ENCODE results near the gene PPARG. TPM values are rescaled to one million over a fixed set of nuclear protein-coding genes. Genes with fewer than 3 reads are reported as not detected.

The PPARG gene
- total RNA-seq (7.5 TPM), polyA plus RNA-seq (ENCODE audit: insufficient read depth in 1 of 8, insufficient read length in 8 of 8, low replicate concordance in 1 of 8) (1 to 10 TPM; 2.0 to 6.2 (median 3.5) TPM)
- long read RNA-seq, donor 1, result 0 reads
- long read RNA-seq, donor 2, partial matches to known transcripts, result 0 of 1 reads
- long read RNA-seq, donor 2, other reads (novel, unspliced or antisense), result 0 of 1 reads
- long read RNA-seq, donor 3, result 0 reads
- long read RNA-seq, donor 4, partial matches to known transcripts, result 0 of 4 reads
- long read RNA-seq, donor 4, other reads (novel, unspliced or antisense), result 0 of 4 reads
- long read RNA-seq, donor 5, partial matches to known transcripts, result 0 of 4 reads
- long read RNA-seq, donor 5, other reads (novel, unspliced or antisense), result 0 of 4 reads
- long read RNA-seq, donor 6, result 0 reads
- long read RNA-seq, donor 7, partial matches to known transcripts, result 0 of 1 reads
- long read RNA-seq, donor 7, other reads (novel, unspliced or antisense), result 0 of 1 reads
- long read RNA-seq, donor 8, partial matches to known transcripts, result 0 of 2 reads
- long read RNA-seq, donor 8, other reads (novel, unspliced or antisense), result 0 of 2 reads
- long read RNA-seq, donor 9, partial matches to known transcripts, result 0 of 2 reads
- long read RNA-seq, donor 9, other reads (novel, unspliced or antisense), result 0 of 2 reads
- long read RNA-seq, donor 10, partial matches to known transcripts, result 0 of 2 reads
- long read RNA-seq, donor 10, other reads (novel, unspliced or antisense), result 0 of 2 reads
- long read RNA-seq, donor 11, partial matches to known transcripts, result 0 of 2 reads
- long read RNA-seq, donor 11, other reads (novel, unspliced or antisense), result 0 of 2 reads

- H3K27me3 ChIP-seq (ENCODE audit: control insufficient read depth, insufficient read depth, low read length), result peaks cover 36% of the 10 kb centered on the region
- H3K9me3 ChIP-seq (replicated peaks; ENCODE audit: control insufficient read depth, low read depth, low read length), result peaks cover 3% of the 10 kb centered on the region
- H3K36me3 ChIP-seq (ENCODE audit: control insufficient read depth, insufficient read depth, low read length), result no peaks in the 10 kb centered on the region
- H3K4me1 ChIP-seq (ENCODE audit: control insufficient read depth, insufficient read depth, low read length), result no peaks in the 10 kb centered on the region
- H3K27ac ChIP-seq (ENCODE audit: low read length), result no peak within 1 kb of the TSS
- DNase-seq, result peak; percentile 14
- 1% methylated on average over 85 of the region's 87 CpGs for WGBS (ENCODE audit: insufficient coverage)
- H3K4me3 ChIP-seq (ENCODE audit: low read length), result peak within 1 kb of the TSS; percentile 31
Observed at GRCh38 chr3:12288182-12289129, at the start of gene PPARG. TSS of gene PPARG (plus strand) at chr3:12289070. CDS start at chr3:12379712, 90,642 bp downstream.

GRCh38 chr3:12239301-12239700 lies 49.6 kb upstream of the PPARG start:
- WGBS (ENCODE audit: insufficient coverage), result 46% methylated on average over 4 of the region's 5 CpGs
- no peak overlapping the region for H3K4me3 ChIP-seq (ENCODE audit: low read length)
- H3K9me3 ChIP-seq (replicated peaks; ENCODE audit: control insufficient read depth, low read depth, low read length), result no peaks in the 10 kb centered on the region
- no peaks in the 10 kb centered on the region for H3K4me1 ChIP-seq (ENCODE audit: control insufficient read depth, insufficient read depth, low read length)
- no peak for DNase-seq
- no peaks in the 10 kb centered on the region for H3K27me3 ChIP-seq (ENCODE audit: control insufficient read depth, insufficient read depth, low read length)
- H3K36me3 ChIP-seq (ENCODE audit: control insufficient read depth, insufficient read depth, low read length), result no peaks in the 10 kb centered on the region
- no peak overlapping the region for H3K27ac ChIP-seq (ENCODE audit: low read length)

GRCh38 chr3:12242772-12243171 lies 46.1 kb upstream of the PPARG start:
- no peaks in the 10 kb centered on the region for H3K27me3 ChIP-seq (ENCODE audit: control insufficient read depth, insufficient read depth, low read length)
- no peaks in the 10 kb centered on the region for H3K36me3 ChIP-seq (ENCODE audit: control insufficient read depth, insufficient read depth, low read length)
- no peaks in the 10 kb centered on the region for H3K9me3 ChIP-seq (replicated peaks; ENCODE audit: control insufficient read depth, low read depth, low read length)
- H3K4me1 ChIP-seq (ENCODE audit: control insufficient read depth, insufficient read depth, low read length), result no peaks in the 10 kb centered on the region
- H3K27ac ChIP-seq (ENCODE audit: low read length), result no peak overlapping the region
- H3K4me3 ChIP-seq (ENCODE audit: low read length), result no peak overlapping the region
- DNase-seq, result no peak
- 88% methylated on average over 2 of the region's 2 CpGs for WGBS (ENCODE audit: insufficient coverage)

GRCh38 chr3:12246497-12247163 lies 42.2 kb upstream of the PPARG start:
- Histone ChIP-seq H3K36me3 (ENCODE audit: control insufficient read depth, insufficient read depth, low read length) (no peaks in the 10 kb centered on the region), H3K27ac (ENCODE audit: low read length) (no peak overlapping the region), H3K4me1 (ENCODE audit: control insufficient read depth, insufficient read depth, low read length) (no peaks in the 10 kb centered on the region), H3K4me3 (ENCODE audit: low read length) (no peak overlapping the region), H3K9me3 (replicated peaks; ENCODE audit: control insufficient read depth, low read depth, low read length) (peaks cover 4% of the 10 kb centered on the region), H3K27me3 (ENCODE audit: control insufficient read depth, insufficient read depth, low read length) (no peaks in the 10 kb centered on the region)
- 50% methylated on average over 2 of the region's 6 CpGs for WGBS (ENCODE audit: insufficient coverage)
- DNase-seq, result no peak

- H3K4me3 ChIP-seq (ENCODE audit: low read length), result no peak overlapping the region
- no peaks in the 10 kb centered on the region for H3K27me3 ChIP-seq (ENCODE audit: control insufficient read depth, insufficient read depth, low read length)
- H3K9me3 ChIP-seq (replicated peaks; ENCODE audit: control insufficient read depth, low read depth, low read length), result peaks cover 4% of the 10 kb centered on the region
- no peaks in the 10 kb centered on the region for H3K4me1 ChIP-seq (ENCODE audit: control insufficient read depth, insufficient read depth, low read length)
- no peak overlapping the region for H3K27ac ChIP-seq (ENCODE audit: low read length)
- no peaks in the 10 kb centered on the region for H3K36me3 ChIP-seq (ENCODE audit: control insufficient read depth, insufficient read depth, low read length)
- no peak for DNase-seq
- no CpG with 5 or more reads among the region's 4 CpGs for WGBS (ENCODE audit: insufficient coverage)
Observed at GRCh38 chr3:12247411-12247810, 41.5 kb upstream of the PPARG start.

GRCh38 chr3:12249519-12249918 lies 39.4 kb upstream of the PPARG start:
- H3K27ac ChIP-seq (ENCODE audit: low read length), result no peak overlapping the region
- no peak for DNase-seq
- H3K27me3 ChIP-seq (ENCODE audit: control insufficient read depth, insufficient read depth, low read length), result no peaks in the 10 kb centered on the region
- no peaks in the 10 kb centered on the region for H3K36me3 ChIP-seq (ENCODE audit: control insufficient read depth, insufficient read depth, low read length)
- no peak overlapping the region for H3K4me3 ChIP-seq (ENCODE audit: low read length)
- H3K9me3 ChIP-seq (replicated peaks; ENCODE audit: control insufficient read depth, low read depth, low read length), result peaks cover 4% of the 10 kb centered on the region
- no peaks in the 10 kb centered on the region for H3K4me1 ChIP-seq (ENCODE audit: control insufficient read depth, insufficient read depth, low read length)
- no CpG with 5 or more reads among the region's 2 CpGs for WGBS (ENCODE audit: insufficient coverage)

GRCh38 chr3:12252889-12253288 lies 36.0 kb upstream of the PPARG start:
- WGBS (ENCODE audit: insufficient coverage), result 88% methylated on average over 3 of the region's 5 CpGs
- no peaks in the 10 kb centered on the region for H3K36me3 ChIP-seq (ENCODE audit: control insufficient read depth, insufficient read depth, low read length)
- H3K27me3 ChIP-seq (ENCODE audit: control insufficient read depth, insufficient read depth, low read length), result no peaks in the 10 kb centered on the region
- no peak overlapping the region for H3K4me3 ChIP-seq (ENCODE audit: low read length)
- DNase-seq, result no peak
- peaks cover 4% of the 10 kb centered on the region for H3K9me3 ChIP-seq (replicated peaks; ENCODE audit: control insufficient read depth, low read depth, low read length)
- H3K27ac ChIP-seq (ENCODE audit: low read length), result no peak overlapping the region
- H3K4me1 ChIP-seq (ENCODE audit: control insufficient read depth, insufficient read depth, low read length), result no peaks in the 10 kb centered on the region

GRCh38 chr3:12253516-12254343 lies 35.1 kb upstream of the PPARG start:
- Histone ChIP-seq H3K27ac (ENCODE audit: low read length) (no peak overlapping the region), H3K27me3 (ENCODE audit: control insufficient read depth, insufficient read depth, low read length) (no peaks in the 10 kb centered on the region), H3K4me3 (ENCODE audit: low read length) (no peak overlapping the region), H3K4me1 (ENCODE audit: control insufficient read depth, insufficient read depth, low read length) (no peaks in the 10 kb centered on the region), H3K36me3 (ENCODE audit: control insufficient read depth, insufficient read depth, low read length) (no peaks in the 10 kb centered on the region), H3K9me3 (replicated peaks; ENCODE audit: control insufficient read depth, low read depth, low read length) (peaks cover 4% of the 10 kb centered on the region)
- DNase-seq, result no peak
- no CpG with 5 or more reads among the region's 10 CpGs for WGBS (ENCODE audit: insufficient coverage)

GRCh38 chr3:12255393-12255792 lies 33.5 kb upstream of the PPARG start:
- no peak for DNase-seq
- Histone ChIP-seq H3K27me3 (ENCODE audit: control insufficient read depth, insufficient read depth, low read length) (no peaks in the 10 kb centered on the region), H3K4me1 (ENCODE audit: control insufficient read depth, insufficient read depth, low read length) (no peaks in the 10 kb centered on the region), H3K27ac (ENCODE audit: low read length) (no peak overlapping the region), H3K36me3 (ENCODE audit: control insufficient read depth, insufficient read depth, low read length) (no peaks in the 10 kb centered on the region), H3K4me3 (ENCODE audit: low read length) (no peak overlapping the region), H3K9me3 (replicated peaks; ENCODE audit: control insufficient read depth, low read depth, low read length) (no peaks in the 10 kb centered on the region)
- WGBS (ENCODE audit: insufficient coverage), result no CpG with 5 or more reads among the region's 2 CpGs
